ENCODE results near the gene ZNF584. TPM values are rescaled to one million over a fixed set of nuclear protein-coding genes. Genes with fewer than 3 reads are reported as not detected.

ZNF584 gene
- total RNA-seq, 1 donor from 2014 or later = 7.1 TPM

DNA sequence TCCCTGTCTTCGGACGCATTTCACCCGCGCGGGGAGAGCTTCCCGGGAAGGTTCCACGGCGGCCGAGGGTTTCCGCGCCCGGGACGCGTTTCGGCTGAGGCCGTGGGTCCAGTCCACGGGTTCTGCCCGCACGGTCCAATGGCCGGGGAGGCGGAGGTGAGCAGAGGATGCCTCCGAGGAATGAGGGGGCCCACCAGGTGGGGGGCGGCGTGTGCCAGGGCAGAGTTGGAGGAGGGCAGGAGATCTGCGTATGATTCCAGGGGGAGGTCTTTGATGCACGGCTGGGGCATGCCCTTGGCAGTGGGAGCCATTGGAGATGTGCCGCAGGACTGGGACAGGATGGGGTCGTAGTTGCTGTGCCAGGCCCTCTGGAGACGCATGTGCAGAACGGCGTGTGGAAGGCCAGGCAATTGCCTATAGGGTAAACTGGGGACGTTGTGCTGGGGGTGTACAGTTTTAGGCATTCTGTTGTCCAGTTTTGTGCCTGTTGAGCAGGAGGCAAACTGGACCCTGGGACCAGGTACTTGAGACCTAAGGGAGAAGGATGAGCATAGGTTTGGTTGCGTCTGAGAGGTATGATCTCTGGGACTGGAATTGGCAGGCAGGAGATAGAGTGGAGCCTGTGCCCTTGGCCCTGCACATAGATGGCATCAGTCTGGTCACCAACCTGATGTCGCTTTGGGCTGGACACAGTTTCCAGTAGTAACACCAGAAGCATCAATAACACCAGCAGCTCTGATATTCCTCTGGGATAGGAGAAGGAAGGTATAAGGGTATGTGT lies 751 bp downstream of the ZNF584 start:
- Histone ChIP-seq H3K36me3 (ENCODE audit: control insufficient read depth, insufficient read depth, low read length) (no peaks in the 10 kb centered on the region), H3K4me3 (ENCODE audit: low read depth, low read length) (peak overlapping the region; percentile 86), H3K27me3 (ENCODE audit: control insufficient read depth, insufficient read depth, low read length) (no peaks in the 10 kb centered on the region)
- TF ChIP-seq CTCF (IDR thresholded peaks at IDR 0.05; ENCODE audit: insufficient read depth, low read length, poor library complexity, severe bottlenecking) = no peak
- no peak for DNase-seq (ENCODE audit: low read depth)

GRCh38 chr19:58416604-58417003 lies 8.2 kb downstream of the ZNF584 start:
- H3K36me3 ChIP-seq (ENCODE audit: control insufficient read depth, insufficient read depth, low read length) = peaks cover 7% of the 10 kb centered on the region
- no peak overlapping the region for H3K4me3 ChIP-seq (ENCODE audit: low read depth, low read length)
- no peaks in the 10 kb centered on the region for H3K27me3 ChIP-seq (ENCODE audit: control insufficient read depth, insufficient read depth, low read length)
- TF ChIP-seq CTCF (IDR thresholded peaks at IDR 0.05; ENCODE audit: insufficient read depth, low read length, poor library complexity, severe bottlenecking) = no peak
- no peak for DNase-seq (ENCODE audit: low read depth)

DNA sequence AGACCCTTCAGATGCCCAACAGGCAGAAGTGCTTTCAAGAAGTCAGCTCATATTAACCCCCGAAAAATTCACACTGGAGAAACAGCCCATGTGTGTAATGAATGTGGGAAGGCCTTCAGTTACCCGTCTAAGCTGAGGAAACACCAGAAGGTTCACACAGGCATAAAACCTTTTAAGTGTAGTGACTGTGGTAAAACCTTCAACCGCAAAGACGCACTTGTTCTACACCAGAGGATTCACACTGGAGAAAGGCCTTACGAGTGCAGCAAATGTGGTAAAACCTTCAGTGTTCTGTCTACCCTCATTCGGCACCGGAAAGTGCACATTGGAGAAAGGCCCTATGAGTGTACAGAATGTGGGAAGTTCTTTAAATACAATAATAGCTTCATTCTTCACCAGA lies 8.6 kb downstream of the ZNF584 start:
- no peaks in the 10 kb centered on the region for H3K27me3 ChIP-seq (ENCODE audit: control insufficient read depth, insufficient read depth, low read length)
- DNase-seq (ENCODE audit: low read depth) = no peak
- TF ChIP-seq CTCF (IDR thresholded peaks at IDR 0.05; ENCODE audit: insufficient read depth, low read length, poor library complexity, severe bottlenecking) = no peak
- peaks cover 7% of the 10 kb centered on the region for H3K36me3 ChIP-seq (ENCODE audit: control insufficient read depth, insufficient read depth, low read length)
- H3K4me3 ChIP-seq (ENCODE audit: low read depth, low read length) = no peak overlapping the region

GRCh38 chr19:58428617-58429016 lies 20.2 kb downstream of the ZNF584 start:
- Histone ChIP-seq H3K27me3 (ENCODE audit: control insufficient read depth, insufficient read depth, low read length) (no peaks in the 10 kb centered on the region), H3K4me3 (ENCODE audit: low read depth, low read length) (no peak overlapping the region), H3K36me3 (ENCODE audit: control insufficient read depth, insufficient read depth, low read length) (no peaks in the 10 kb centered on the region)
- no peak for TF ChIP-seq CTCF (IDR thresholded peaks at IDR 0.05; ENCODE audit: insufficient read depth, low read length, poor library complexity, severe bottlenecking)
- no peak for DNase-seq (ENCODE audit: low read depth)

DNA sequence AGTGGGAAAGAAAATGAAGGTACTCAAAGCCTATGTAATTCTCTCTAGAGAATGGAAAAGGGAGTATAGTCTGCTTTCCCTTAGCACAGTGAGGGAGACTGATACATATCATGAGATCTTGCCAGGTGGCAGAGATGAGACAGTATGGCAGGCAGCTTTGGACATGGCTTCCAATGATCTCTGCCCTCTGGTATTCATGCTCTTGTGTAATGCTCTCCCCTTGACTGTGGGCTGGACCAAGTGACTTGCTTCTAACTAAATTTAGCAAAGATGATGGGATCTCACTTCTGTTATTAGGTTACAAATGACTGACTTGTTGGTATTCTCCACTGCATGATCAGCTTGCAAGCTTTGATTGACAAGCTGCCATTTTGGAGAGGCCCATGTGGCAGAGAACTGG lies 21.3 kb downstream of the ZNF584 start:
- peaks cover 5% of the 10 kb centered on the region for H3K36me3 ChIP-seq (ENCODE audit: control insufficient read depth, insufficient read depth, low read length)
- no peak overlapping the region for H3K4me3 ChIP-seq (ENCODE audit: low read depth, low read length)
- no peak for TF ChIP-seq CTCF (IDR thresholded peaks at IDR 0.05; ENCODE audit: insufficient read depth, low read length, poor library complexity, severe bottlenecking)
- no peaks in the 10 kb centered on the region for H3K27me3 ChIP-seq (ENCODE audit: control insufficient read depth, insufficient read depth, low read length)
- no peak for DNase-seq (ENCODE audit: low read depth)

GRCh38 chr19:58434217-58434616 lies 25.8 kb downstream of the ZNF584 start:
- Histone ChIP-seq H3K4me3 (ENCODE audit: low read depth, low read length) (no peak overlapping the region), H3K36me3 (ENCODE audit: control insufficient read depth, insufficient read depth, low read length) (peaks cover 6% of the 10 kb centered on the region), H3K27me3 (ENCODE audit: control insufficient read depth, insufficient read depth, low read length) (no peaks in the 10 kb centered on the region)
- no peak for TF ChIP-seq CTCF (IDR thresholded peaks at IDR 0.05; ENCODE audit: insufficient read depth, low read length, poor library complexity, severe bottlenecking)
- no peak for DNase-seq (ENCODE audit: low read depth)

Measured in kidney epithelial cell (primary cell).